Activated naive CD8-positive, alpha-beta T cell treated with anti-CD3 and anti-CD28 coated beads, Interleukin-2, amount 50 U/mL, for 16 hours (primary cell): ENCODE measurements around the gene DGKH.

ENCODE experiments used
- DNase-seq: peaks from one replicate; pipeline ENCODE4 v3.0.0-alpha.2; 2020; ENCODE audit warnings: low read depth, low spot score

The DGKH gene, protein sequence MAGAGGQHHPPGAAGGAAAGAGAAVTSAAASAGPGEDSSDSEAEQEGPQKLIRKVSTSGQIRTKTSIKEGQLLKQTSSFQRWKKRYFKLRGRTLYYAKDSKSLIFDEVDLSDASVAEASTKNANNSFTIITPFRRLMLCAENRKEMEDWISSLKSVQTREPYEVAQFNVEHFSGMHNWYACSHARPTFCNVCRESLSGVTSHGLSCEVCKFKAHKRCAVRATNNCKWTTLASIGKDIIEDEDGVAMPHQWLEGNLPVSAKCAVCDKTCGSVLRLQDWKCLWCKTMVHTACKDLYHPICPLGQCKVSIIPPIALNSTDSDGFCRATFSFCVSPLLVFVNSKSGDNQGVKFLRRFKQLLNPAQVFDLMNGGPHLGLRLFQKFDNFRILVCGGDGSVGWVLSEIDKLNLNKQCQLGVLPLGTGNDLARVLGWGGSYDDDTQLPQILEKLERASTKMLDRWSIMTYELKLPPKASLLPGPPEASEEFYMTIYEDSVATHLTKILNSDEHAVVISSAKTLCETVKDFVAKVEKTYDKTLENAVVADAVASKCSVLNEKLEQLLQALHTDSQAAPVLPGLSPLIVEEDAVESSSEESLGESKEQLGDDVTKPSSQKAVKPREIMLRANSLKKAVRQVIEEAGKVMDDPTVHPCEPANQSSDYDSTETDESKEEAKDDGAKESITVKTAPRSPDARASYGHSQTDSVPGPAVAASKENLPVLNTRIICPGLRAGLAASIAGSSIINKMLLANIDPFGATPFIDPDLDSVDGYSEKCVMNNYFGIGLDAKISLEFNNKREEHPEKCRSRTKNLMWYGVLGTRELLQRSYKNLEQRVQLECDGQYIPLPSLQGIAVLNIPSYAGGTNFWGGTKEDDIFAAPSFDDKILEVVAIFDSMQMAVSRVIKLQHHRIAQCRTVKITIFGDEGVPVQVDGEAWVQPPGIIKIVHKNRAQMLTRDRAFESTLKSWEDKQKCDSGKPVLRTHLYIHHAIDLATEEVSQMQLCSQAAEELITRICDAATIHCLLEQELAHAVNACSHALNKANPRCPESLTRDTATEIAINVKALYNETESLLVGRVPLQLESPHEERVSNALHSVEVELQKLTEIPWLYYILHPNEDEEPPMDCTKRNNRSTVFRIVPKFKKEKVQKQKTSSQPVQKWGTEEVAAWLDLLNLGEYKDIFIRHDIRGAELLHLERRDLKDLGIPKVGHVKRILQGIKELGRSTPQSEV

DNA sequence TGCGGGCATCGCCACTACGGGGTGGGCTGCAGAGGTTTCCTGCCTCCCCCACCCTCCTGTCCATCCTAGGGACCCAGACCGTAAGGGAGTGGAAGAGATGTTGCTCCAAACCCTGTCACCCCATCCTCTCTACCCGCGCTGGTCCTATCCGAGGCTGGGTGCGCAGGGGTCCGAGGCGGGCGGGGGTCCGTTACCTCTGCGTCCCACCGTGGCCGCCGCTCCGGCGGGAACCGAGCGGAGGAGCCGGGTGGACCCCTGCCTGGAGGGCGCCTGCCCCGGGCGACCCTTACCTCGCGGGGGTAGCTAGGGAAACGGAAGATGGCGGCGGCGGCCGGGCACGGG, at the start of gene DGKH:
TSS of gene DGKH (plus strand) at position 307 of the 342 bp plus-strand sequence. CDS start 126 bp downstream, outside the sequence.
- no peak for DNase-seq

DNA sequence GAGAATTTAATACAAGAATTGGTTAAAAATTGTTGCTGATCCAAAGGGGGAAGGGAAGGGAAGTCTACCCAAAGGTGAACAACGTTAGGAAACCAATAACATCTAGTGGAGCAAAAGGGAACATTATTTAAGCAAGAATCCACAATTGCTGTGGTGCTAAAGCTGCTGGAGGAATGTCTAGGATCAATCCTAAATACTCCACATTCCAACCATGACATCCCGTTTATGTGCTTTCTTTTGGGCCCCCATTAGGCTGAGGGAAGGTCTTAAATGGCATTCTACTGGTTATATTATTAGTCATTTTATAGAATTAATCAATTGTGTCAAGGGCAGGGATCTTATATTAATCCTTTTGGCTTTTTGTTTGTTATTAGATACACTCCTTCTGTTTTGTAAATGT, 47.6 kb upstream of the DGKH start:
- DNase-seq: no peak

DNA sequence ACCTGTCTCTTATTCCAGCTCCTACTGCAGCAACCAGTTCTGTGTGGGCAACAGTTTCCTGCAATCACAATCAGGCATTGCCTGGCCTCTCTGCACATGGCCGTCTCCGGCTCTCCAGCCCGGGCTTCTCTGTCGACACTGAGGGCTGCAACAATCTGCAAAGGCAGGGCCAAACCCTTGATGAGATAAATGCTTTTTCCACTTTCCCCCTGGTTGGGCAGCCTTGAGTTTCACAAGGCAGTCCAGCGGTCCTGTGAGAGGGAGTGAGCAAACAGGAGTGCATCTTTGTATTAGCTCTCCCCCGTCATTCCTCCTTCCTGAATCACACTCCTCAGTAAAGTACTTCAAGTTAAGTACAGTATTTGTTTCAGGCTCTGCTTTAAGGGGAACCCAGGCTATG, 46.9 kb upstream of the DGKH start:
- no peak for DNase-seq

GRCh38 chr13:42002066-42002465, 46.4 kb upstream of the DGKH start:
- no peak for DNase-seq

DNA sequence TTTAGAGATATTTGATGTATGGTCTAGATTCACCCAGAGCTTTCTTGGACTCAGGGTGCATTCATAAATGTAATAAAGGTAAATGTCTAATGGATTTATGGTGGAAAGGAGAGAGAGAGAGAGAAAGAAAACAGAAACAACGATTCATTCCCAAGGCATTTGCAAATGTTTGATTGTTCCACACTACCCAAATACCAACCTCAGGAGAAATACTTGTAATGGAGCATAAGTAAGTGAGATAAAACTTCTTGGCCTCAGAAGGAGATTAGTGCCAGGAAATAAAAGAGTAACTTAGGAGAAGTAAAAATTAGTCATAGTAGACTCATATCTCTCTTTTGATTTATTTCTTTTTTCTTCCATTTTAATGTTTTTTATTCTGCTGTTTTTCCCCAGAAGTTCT, 40.6 kb upstream of the DGKH start:
- DNase-seq: no peak

- no peak for DNase-seq
These were observed 39.4 kb upstream of the DGKH start for GRCh38 chr13:42009057-42009456.

GRCh38 chr13:42011601-42012350, 36.7 kb upstream of the DGKH start:
- no peak for DNase-seq

GRCh38 chr13:42014119-42014518, 34.3 kb upstream of the DGKH start:
- no peak for DNase-seq

- no peak for DNase-seq
These were observed 31.2 kb upstream of the DGKH start for GRCh38 chr13:42017264-42017663.

DNA sequence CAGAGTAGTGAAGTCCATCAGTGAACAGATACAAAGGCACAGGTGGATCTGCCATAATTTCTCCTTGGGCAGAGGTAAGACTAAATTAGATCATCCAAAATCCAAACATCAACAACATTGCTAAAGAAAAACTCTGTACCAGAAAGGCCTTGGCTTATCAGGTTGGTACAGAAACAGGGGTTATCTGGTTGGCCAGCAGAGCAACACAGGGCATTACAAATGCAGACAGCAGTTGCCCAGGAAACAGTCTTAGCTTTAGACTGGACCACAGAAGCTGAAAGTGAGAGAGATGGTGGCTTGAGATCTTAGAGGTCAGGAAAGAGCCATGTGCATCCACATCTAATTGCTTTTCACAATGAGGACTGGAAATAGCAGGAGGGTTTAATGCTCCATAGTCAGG, 26.6 kb upstream of the DGKH start:
- no peak for DNase-seq

GRCh38 chr13:42022336-42022735, 26.1 kb upstream of the DGKH start:
- DNase-seq: no peak

- no peak for DNase-seq
These were observed 25.5 kb upstream of the DGKH start for GRCh38 chr13:42022796-42023493.

DNA sequence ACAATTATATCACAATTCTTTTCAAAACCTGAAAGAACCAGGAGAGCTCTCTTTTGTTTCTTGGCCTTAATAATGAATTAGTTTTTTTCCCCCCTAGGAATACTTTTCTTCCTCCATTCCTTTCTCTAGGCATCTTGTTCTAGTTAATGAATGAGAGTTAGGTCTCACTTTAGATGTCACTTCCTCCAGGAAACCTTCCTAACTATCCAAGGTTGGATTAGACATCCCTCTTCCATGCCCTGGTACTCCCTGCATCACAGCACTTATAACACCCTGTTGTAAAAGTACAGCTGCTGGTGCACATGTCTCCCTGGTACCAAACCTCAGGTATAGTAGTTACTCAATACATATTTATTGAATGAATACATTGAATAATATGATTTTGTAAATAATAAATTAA, 21.2 kb upstream of the DGKH start:
- DNase-seq: no peak

DNA sequence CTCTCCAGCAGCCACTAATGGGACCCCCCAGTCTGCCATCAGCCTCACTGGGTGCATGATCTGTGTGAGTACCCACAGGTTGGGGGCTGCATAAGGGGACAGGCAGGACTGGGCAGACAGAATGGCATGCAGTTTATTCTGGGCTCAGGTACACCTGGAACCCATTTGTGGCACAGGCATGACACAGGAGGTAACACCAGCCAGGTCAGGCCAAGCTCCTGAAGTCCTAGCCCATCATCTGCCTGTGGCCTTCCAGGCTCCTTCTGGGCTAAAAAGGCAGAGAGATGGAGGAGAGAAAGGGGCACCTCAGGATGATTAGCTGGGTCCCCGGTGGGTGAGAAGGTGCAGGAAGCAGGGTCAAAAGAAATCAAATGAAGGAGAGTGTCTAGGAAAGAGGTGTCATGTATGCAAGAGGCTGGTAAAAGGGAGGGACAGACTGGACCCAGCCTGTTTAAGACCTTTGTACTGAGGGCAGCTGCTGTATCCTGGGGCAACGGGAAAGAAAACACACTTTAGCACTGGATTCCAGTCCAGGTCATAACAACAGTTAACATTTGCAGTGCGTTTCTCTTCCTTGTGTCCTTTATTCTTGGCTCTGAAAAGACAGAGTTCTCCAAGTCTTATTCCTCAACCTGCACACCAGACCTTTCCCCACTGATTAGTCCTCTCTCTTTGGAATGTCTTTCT, 20.2 kb upstream of the DGKH start:
- DNase-seq: no peak

GRCh38 chr13:42035905-42036521, 12.4 kb upstream of the DGKH start:
- no peak for DNase-seq

DNA sequence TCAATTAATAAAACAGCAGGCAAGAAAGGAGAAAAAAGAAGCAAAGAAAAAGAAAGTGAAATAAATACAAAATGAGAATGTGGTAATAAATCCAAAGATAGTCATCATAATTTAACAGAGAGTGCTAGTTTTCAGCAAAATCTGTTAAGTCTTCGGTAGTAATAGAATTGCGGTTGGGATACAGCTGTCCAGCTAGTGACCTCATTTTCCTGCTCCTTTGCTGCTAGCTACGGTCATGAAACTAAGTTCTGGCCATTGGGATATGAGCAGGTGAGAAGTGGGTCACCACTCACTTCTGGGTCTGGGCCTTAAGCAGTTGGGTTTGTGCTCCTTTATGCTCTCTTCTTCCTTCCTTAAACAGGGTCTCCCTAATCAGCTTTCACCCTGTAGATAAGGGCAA, 11.7 kb upstream of the DGKH start:
- DNase-seq: no peak

- DNase-seq: no peak
These were observed 9.6 kb upstream of the DGKH start for GRCh38 chr13:42038661-42039456.

DNA sequence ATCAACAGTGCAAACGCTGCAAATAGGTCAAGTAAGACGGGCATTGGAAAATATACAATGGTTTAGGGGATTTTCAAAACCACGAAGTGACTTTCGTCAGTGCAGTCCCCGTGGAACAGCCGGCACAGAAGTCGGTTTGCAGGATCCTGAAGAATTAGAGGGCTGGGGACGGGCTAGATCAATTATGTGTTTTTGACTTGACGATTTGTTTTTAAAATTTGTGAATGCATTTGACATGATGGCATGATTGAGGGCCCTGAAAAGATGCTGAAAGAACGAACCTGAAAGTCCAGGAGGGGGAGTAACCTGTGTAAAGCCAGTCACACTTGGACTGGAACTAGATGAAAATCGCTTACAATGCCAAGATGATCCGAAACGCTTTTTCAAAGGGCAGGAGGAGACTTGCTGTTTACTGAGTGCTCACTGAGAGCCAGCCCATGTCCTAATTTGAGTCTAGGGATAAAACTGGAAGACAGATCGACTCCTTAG, 8.9 kb upstream of the DGKH start:
- no peak for DNase-seq
